ENCODE results near the gene SNCG.

DNA sequence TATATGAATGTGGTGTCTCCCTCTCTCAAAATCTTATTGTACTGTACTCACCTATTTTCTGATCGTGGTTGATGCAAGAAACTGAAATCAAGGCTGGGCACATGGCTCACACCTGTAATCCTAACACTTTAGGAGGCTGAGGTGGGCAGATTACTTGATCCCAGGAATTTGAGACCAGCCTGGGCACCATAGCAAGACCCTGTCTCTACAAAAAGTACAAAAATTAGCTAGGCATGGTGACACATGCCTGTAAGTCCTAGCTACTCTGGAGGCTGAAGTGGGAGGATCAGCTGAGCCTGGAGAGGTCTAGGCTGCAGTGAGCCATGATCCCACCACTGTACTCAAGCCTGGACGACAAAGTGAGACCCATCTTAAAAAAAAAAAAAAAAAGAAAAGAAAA lies 17.0 kb upstream of the SNCG start:
- TF ChIP-seq, protein P1, sequence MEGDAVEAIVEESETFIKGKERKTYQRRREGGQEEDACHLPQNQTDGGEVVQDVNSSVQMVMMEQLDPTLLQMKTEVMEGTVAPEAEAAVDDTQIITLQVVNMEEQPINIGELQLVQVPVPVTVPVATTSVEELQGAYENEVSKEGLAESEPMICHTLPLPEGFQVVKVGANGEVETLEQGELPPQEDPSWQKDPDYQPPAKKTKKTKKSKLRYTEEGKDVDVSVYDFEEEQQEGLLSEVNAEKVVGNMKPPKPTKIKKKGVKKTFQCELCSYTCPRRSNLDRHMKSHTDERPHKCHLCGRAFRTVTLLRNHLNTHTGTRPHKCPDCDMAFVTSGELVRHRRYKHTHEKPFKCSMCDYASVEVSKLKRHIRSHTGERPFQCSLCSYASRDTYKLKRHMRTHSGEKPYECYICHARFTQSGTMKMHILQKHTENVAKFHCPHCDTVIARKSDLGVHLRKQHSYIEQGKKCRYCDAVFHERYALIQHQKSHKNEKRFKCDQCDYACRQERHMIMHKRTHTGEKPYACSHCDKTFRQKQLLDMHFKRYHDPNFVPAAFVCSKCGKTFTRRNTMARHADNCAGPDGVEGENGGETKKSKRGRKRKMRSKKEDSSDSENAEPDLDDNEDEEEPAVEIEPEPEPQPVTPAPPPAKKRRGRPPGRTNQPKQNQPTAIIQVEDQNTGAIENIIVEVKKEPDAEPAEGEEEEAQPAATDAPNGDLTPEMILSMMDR (IDR thresholded peaks at IDR 0.05), result no peak
- TF ChIP-seq EP300 (IDR thresholded peaks at IDR 0.05) (no peak), ELK1 (IDR thresholded peaks at IDR 0.05; ENCODE audit: low read depth, low read length) (no peak), FOSB (CRISPR knock-in tag; IDR thresholded peaks at IDR 0.05) (no peak), POLR2AphosphoS2 (conservative IDR thresholded peaks at IDR 0.05; ENCODE audit: low read length) (no peak), ESRRA (IDR thresholded peaks at IDR 0.05; ENCODE audit: borderline replicate concordance, low read length) (no peak)
